Lower leg skin (tissue), 4 donors: ENCODE measurements around the gene FGG. TPM values are rescaled to one million over a fixed set of nuclear protein-coding genes. Genes with fewer than 3 reads are reported as not detected.

ENCODE experiments used
- DNase-seq, 2 donors: peaks; one replicate each; pipeline ENCODE4 v3.0.0-alpha.2; 2019; ENCODE audit warnings: low spot score in 2 of 2
- H3K4me3 ChIP-seq: fragments of 200-600 bp; sonication (generic); 2 replicates; pipeline ENCODE4 v1.5.1; 2017; ENCODE audit warnings: mild to moderate bottlenecking, low read depth; ENCODE audit not compliant: poor library complexity, severe bottlenecking
- POLR2A ChIP-seq, 2 donors: fragments of 450-650 bp; IDR thresholded peaks; one replicate each; pipeline ENCODE4 v1.6.1; 2016 to 2017; ENCODE audit warnings: antibody characterized with exemption in 2 of 2, mild to moderate bottlenecking in 1 of 2, moderate library complexity in 1 of 2
- WGBS, 2 donors: methylation state at CpG; one replicate each; pipeline ENCODE4 v1.1.5; 2018; 5-methylcytosine and 5-hydroxymethylcytosine counted together
- intact Hi-C: fragments of 100-400 bp; cut with DNase I; formaldehyde crosslinking; loops from one replicate; pipeline ENCODE4 v1.15.0; 2023; ENCODE audit warnings: low total_unique reads
- total RNA-seq, 4 donors: library from RNA; depleted of rRNA; stranded (reverse); fragments of >200 nt; gene quantifications; one replicate each; pipeline ENCODE4 v1.1.0, GENCODE V29; 2016
- TF ChIP-seq, protein P1 (sequence below), 3 donors: fragments of 450-650 bp; IDR thresholded peaks; one replicate each; pipeline ENCODE4 v1.5.1; 2016; ENCODE audit warnings: antibody characterized with exemption in 3 of 3, mild to moderate bottlenecking in 3 of 3, moderate library complexity in 2 of 3

FGG gene
- total RNA-seq, 4 donors from 2014 or later: not detected

DNA sequence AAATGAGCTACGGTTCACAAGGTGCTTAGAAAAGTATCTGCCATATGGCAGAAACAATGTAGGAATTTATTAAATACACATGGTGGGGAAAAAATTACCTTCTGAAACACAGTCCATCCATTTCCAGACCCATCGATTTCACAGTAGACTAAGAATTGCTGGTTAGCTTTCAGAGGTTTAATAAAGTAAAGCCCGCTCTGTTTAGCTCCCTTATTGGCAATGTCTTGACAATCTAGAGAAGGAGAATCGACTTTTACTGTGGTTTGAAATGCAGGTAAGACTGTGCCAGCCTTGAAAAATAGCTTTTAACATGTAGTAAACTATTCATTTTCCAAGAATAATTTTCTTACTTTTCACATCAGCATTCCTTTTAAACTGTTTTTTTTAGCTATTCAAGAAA is 2.9 kb downstream of the FGG start:
- no peak for TF ChIP-seq POLR2A (IDR thresholded peaks at IDR 0.05)
- TF ChIP-seq, protein P1, sequence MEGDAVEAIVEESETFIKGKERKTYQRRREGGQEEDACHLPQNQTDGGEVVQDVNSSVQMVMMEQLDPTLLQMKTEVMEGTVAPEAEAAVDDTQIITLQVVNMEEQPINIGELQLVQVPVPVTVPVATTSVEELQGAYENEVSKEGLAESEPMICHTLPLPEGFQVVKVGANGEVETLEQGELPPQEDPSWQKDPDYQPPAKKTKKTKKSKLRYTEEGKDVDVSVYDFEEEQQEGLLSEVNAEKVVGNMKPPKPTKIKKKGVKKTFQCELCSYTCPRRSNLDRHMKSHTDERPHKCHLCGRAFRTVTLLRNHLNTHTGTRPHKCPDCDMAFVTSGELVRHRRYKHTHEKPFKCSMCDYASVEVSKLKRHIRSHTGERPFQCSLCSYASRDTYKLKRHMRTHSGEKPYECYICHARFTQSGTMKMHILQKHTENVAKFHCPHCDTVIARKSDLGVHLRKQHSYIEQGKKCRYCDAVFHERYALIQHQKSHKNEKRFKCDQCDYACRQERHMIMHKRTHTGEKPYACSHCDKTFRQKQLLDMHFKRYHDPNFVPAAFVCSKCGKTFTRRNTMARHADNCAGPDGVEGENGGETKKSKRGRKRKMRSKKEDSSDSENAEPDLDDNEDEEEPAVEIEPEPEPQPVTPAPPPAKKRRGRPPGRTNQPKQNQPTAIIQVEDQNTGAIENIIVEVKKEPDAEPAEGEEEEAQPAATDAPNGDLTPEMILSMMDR (IDR thresholded peaks at IDR 0.05): no peak
- intact Hi-C loops: no loop called here
- no peak overlapping the region for H3K4me3 ChIP-seq
- no peak for DNase-seq
- WGBS, 2 donors: 67 to 68% methylated on average over 4 of the region's 4 CpGs

DNA sequence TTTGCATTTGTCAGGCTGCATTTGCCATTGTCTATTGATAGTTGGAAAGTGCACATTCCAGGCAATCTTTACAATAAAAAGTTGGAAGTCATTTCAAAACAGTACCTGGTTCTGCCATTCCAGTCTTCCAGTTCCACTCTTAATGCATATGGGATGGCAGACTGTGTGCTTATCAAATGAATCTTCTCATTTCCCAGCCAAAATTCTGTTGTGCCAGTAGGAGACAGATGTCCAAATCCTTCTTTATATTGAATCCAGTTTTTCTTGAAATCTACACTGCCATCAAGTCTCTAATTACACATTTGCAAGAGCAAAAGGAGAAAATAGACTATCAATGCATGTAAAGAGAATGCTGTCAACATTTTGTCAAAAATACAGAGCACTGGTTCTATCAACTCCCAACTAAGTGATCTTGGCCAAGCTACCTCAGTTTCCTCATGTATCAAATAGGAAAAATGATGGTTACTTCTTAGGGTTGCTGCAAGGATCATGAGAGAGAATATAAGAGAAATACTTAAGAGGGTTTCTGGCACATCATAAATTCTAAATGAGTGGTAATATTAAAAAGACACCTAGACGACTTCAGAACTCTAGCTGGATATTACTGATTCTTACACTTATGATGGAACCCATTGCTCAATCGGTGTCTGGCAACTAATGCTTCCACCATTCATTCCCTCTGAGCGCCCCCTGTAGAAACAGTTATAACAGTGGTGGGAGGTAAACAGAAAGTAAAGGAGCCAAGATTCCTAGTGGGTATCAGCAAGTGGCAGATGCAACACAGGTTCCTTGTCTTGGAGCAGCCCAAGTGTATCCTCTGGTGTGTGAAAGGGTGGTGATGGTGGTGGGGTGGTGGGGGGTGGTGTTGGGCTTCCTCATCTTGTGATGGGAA is 3.8 kb downstream of the FGG start:
- no peak for DNase-seq
- intact Hi-C loops: no loop called here
- 81 to 88% methylated on average over 3 of the region's 3 CpGs for WGBS, 2 donors
- TF ChIP-seq, protein P1 (IDR thresholded peaks at IDR 0.05): no peak
- no peak for TF ChIP-seq POLR2A (IDR thresholded peaks at IDR 0.05)
- no peak overlapping the region for H3K4me3 ChIP-seq

- 73 to 85% methylated on average over 6 of the region's 6 CpGs for WGBS, 2 donors
- no peak for DNase-seq
- H3K4me3 ChIP-seq: no peak overlapping the region
- intact Hi-C loops: no loop called here
- TF ChIP-seq POLR2A (IDR thresholded peaks at IDR 0.05): no peak
- TF ChIP-seq, protein P1 (IDR thresholded peaks at IDR 0.05): no peak
These were observed 5.4 kb downstream of the FGG start for GRCh38 chr4:154606728-154607723.

DNA sequence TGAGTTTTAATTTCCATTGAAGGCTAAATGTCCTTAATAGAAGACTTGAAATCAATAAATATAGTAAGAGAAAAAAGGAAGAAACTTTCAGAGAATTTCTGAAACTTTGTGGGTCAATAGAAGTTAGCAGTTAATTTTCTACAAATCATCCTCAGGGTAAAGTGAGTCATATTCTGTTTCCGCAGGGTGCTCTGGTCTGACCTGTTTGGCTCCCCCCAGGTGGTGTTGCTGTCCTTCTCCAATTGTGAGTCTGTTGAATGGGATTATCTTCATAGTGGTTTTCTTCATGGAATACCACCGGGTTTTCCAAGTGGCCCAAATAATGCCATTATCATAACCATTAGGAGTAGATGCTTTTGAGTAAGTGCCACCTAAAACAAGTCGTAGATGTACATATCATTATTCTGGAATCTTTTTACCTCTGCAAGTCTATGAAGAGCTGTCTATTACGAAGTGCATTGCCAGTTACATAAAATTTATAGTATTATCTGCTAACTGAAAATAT is 7.7 kb downstream of the FGG start:
- H3K4me3 ChIP-seq: no peak overlapping the region
- TF ChIP-seq, protein P1 (IDR thresholded peaks at IDR 0.05): no peak
- no peak for TF ChIP-seq POLR2A (IDR thresholded peaks at IDR 0.05)
- 74 to 83% methylated on average over 4 of the region's 4 CpGs for WGBS, 2 donors
- DNase-seq: no peak
- intact Hi-C loops: no loop called here

- no peak for TF ChIP-seq POLR2A (IDR thresholded peaks at IDR 0.05)
- TF ChIP-seq, protein P1 (IDR thresholded peaks at IDR 0.05): no peak
- 90 to 92% methylated on average over 6 of the region's 6 CpGs for WGBS, 2 donors
- H3K4me3 ChIP-seq: no peak overlapping the region
- intact Hi-C loops: no loop called here
- DNase-seq: no peak
These were observed 9.2 kb downstream of the FGG start for GRCh38 chr4:154603033-154603943.
